ENCODE results near the gene CHML. TPM values are rescaled to one million over a fixed set of nuclear protein-coding genes. Genes with fewer than 3 reads are reported as not detected.

Gene CHML
- total and polyA plus RNA-seq, 2 experiments from 2014 or later = 19.9 to 66.8 TPM

DNA sequence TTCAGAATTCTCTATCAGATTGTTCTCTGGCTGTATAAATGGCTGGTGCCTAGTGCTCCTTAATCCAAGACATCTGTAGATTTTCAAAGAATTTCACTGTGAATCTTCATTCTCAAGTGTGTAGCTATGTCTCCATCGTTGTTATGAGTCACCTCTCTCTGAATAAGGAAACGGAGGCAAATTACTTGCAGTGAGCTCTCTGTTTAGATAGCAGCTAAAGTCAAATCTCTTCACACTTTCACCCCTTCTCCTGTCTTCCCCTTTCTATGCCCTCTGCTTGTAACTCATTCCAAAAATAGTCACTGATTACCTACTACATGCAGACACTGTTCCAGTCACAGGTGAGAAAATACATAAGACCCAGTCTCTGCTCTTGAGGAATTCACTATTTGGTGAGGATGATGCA is 39.7 kb downstream of the CHML start:
- Histone ChIP-seq H3K4me1 (ENCODE audit: insufficient read depth) (no peaks in the 10 kb centered on the region), H3K36me3 (ENCODE audit: insufficient read depth) (no peaks in the 10 kb centered on the region; the same call in 1 of the 2 replicates), H3K9me2 (ENCODE audit: insufficient read depth) (no peaks in the 10 kb centered on the region), H4K20me1 (replicated peaks; ENCODE audit: insufficient read depth) (no peaks in the 10 kb centered on the region), H3K79me2 (replicated peaks; ENCODE audit: insufficient read depth) (no peaks in the 10 kb centered on the region), H3F3A (replicated peaks; ENCODE audit: low read depth) (no peaks in the 10 kb centered on the region), H3K4me3 (no peak overlapping the region), H2AFZ (no peak overlapping the region), H3K27me3 (ENCODE audit: insufficient read depth) (no peaks in the 10 kb centered on the region), H3K27ac (ENCODE audit: low read depth) (no peak overlapping the region), H3K4me2 (no peak overlapping the region)
- no peak for DNase-seq (ENCODE audit: low spot score)
- Mint-ChIP-seq H3K4me1 (no peaks in the 10 kb centered on the region), H3K27ac (no peak overlapping the region), H3K27me3 (ENCODE audit: insufficient read depth, low read depth, poor library complexity) (peaks cover 5% of the 10 kb centered on the region), H3K36me3 (ENCODE audit: low read depth) (no peaks in the 10 kb centered on the region), H3K4me3 (no peak overlapping the region), H3K9me3 (no peaks in the 10 kb centered on the region)
- no peak for ATAC-seq
- TF ChIP-seq CREB1 (CRISPR knock-in tag; IDR thresholded peaks at IDR 0.05; ENCODE audit: low read depth) = no peak
- TF ChIP-seq, protein P1, sequence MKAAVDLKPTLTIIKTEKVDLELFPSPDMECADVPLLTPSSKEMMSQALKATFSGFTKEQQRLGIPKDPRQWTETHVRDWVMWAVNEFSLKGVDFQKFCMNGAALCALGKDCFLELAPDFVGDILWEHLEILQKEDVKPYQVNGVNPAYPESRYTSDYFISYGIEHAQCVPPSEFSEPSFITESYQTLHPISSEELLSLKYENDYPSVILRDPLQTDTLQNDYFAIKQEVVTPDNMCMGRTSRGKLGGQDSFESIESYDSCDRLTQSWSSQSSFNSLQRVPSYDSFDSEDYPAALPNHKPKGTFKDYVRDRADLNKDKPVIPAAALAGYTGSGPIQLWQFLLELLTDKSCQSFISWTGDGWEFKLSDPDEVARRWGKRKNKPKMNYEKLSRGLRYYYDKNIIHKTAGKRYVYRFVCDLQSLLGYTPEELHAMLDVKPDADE (IDR thresholded peaks at IDR 0.05) = no peak
- no peak for TF ChIP-seq EZH2 (IDR thresholded peaks at IDR 0.05; ENCODE audit: low read depth, unreplicated experiment)
- TF ChIP-seq STAT1 (IDR thresholded peaks at IDR 0.05; ENCODE audit: unreplicated experiment) = no peak
- TF ChIP-seq, protein P2, sequence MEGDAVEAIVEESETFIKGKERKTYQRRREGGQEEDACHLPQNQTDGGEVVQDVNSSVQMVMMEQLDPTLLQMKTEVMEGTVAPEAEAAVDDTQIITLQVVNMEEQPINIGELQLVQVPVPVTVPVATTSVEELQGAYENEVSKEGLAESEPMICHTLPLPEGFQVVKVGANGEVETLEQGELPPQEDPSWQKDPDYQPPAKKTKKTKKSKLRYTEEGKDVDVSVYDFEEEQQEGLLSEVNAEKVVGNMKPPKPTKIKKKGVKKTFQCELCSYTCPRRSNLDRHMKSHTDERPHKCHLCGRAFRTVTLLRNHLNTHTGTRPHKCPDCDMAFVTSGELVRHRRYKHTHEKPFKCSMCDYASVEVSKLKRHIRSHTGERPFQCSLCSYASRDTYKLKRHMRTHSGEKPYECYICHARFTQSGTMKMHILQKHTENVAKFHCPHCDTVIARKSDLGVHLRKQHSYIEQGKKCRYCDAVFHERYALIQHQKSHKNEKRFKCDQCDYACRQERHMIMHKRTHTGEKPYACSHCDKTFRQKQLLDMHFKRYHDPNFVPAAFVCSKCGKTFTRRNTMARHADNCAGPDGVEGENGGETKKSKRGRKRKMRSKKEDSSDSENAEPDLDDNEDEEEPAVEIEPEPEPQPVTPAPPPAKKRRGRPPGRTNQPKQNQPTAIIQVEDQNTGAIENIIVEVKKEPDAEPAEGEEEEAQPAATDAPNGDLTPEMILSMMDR (conservative IDR thresholded peaks at IDR 0.05; ENCODE audit: low read depth in 2 of 2) = no peak
- no peak for TF ChIP-seq EZH2phosphoT487 (IDR thresholded peaks at IDR 0.05; ENCODE audit: unreplicated experiment)

DNA sequence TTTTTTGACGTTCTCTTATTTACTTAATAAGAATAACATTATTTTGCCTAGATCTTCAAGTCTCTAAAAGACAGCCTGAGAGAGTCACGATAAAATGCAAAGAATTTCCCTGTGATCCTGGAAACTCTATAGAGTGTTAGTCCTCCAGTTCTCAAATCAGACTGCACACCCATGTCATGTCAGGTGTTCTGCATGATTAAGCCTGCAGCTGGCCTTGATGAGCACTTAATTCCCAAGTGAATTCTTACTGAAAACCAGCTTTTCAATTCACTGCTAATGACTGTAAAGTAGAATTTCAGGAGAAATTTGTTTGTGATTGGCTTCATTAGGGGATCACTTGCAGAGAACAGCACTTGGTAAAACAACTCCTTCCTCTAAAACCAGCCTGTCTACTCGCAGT is 41.9 kb downstream of the CHML start:
- Histone ChIP-seq H3K4me2 (no peak overlapping the region), H3K9me2 (ENCODE audit: insufficient read depth) (no peaks in the 10 kb centered on the region), H3F3A (replicated peaks; ENCODE audit: low read depth) (no peaks in the 10 kb centered on the region), H3K27me3 (ENCODE audit: insufficient read depth) (no peaks in the 10 kb centered on the region), H3K27ac (ENCODE audit: low read depth) (no peak overlapping the region), H3K4me1 (ENCODE audit: insufficient read depth) (no peaks in the 10 kb centered on the region), H2AFZ (no peak overlapping the region), H3K36me3 (ENCODE audit: insufficient read depth) (no peaks in the 10 kb centered on the region; the same call in 1 of the 2 replicates), H3K4me3 (no peak overlapping the region), H4K20me1 (replicated peaks; ENCODE audit: insufficient read depth) (no peaks in the 10 kb centered on the region), H3K79me2 (replicated peaks; ENCODE audit: insufficient read depth) (no peaks in the 10 kb centered on the region)
- no peak for TF ChIP-seq ZNF331 (CRISPR knock-in tag; IDR thresholded peaks at IDR 0.05; ENCODE audit: low read depth)
- ATAC-seq (no peak), DNase-seq (ENCODE audit: low spot score) (no peak)
- H3K27me3 Mint-ChIP-seq (ENCODE audit: insufficient read depth, low read depth, poor library complexity) = peaks cover 3% of the 10 kb centered on the region
- H3K36me3 Mint-ChIP-seq (ENCODE audit: low read depth) = no peaks in the 10 kb centered on the region
- no peaks in the 10 kb centered on the region for H3K9me3 Mint-ChIP-seq
- no peak overlapping the region for H3K4me3 Mint-ChIP-seq
- H3K4me1 Mint-ChIP-seq = no peaks in the 10 kb centered on the region
- no peak overlapping the region for H3K27ac Mint-ChIP-seq

DNA sequence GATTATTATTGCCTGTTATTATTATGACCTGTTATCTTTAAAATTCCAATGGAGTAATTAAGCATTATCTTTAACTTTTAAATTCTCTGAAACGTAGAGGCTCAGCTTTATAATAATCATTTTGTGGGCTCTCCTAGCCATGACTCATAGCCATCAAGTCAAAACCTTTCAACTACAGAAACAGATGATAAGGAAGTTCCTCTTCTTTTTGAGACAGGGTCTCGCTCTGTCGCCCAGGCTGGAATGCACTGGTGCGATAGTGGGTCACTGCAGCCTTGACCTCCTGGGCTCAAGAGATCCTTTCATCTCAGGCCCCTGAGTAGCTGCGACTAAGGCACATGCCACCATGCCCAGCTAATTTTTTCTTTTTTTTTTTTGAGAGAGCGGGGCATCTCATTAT is 43.5 kb downstream of the CHML start:
- H3K27ac ChIP-seq (ENCODE audit: low read depth) = no peak overlapping the region
- no peaks in the 10 kb centered on the region for H3F3A ChIP-seq (replicated peaks; ENCODE audit: low read depth)
- no peak overlapping the region for H3K4me2 ChIP-seq
- H3K36me3 ChIP-seq (ENCODE audit: insufficient read depth) = no peaks in the 10 kb centered on the region; the same call in 1 of the 2 replicates
- no peaks in the 10 kb centered on the region for H3K79me2 ChIP-seq (replicated peaks; ENCODE audit: insufficient read depth)
- no peaks in the 10 kb centered on the region for H3K36me3 Mint-ChIP-seq (ENCODE audit: low read depth)
- no peak overlapping the region for H2AFZ ChIP-seq
- H3K4me1 Mint-ChIP-seq = no peaks in the 10 kb centered on the region
- no peaks in the 10 kb centered on the region for H3K9me3 Mint-ChIP-seq
- DNase-seq (ENCODE audit: low spot score) (no peak), ATAC-seq (no peak)
- no peak overlapping the region for H3K27ac Mint-ChIP-seq
- H3K4me3 Mint-ChIP-seq = no peak overlapping the region
- H3K4me3 ChIP-seq = no peak overlapping the region
- H3K27me3 Mint-ChIP-seq (ENCODE audit: insufficient read depth, low read depth, poor library complexity) = peaks cover 1% of the 10 kb centered on the region
- H4K20me1 ChIP-seq (replicated peaks; ENCODE audit: insufficient read depth) = no peaks in the 10 kb centered on the region
- H3K4me1 ChIP-seq (ENCODE audit: insufficient read depth) = no peaks in the 10 kb centered on the region
- H3K27me3 ChIP-seq (ENCODE audit: insufficient read depth) = no peaks in the 10 kb centered on the region
- no peaks in the 10 kb centered on the region for H3K9me2 ChIP-seq (ENCODE audit: insufficient read depth)
- no peak for TF ChIP-seq EZH2 (IDR thresholded peaks at IDR 0.05; ENCODE audit: low read depth, unreplicated experiment)
- TF ChIP-seq CREB1 (CRISPR knock-in tag; IDR thresholded peaks at IDR 0.05; ENCODE audit: low read depth) = no peak
- TF ChIP-seq, protein P1 (IDR thresholded peaks at IDR 0.05) = no peak
- TF ChIP-seq, protein P3, sequence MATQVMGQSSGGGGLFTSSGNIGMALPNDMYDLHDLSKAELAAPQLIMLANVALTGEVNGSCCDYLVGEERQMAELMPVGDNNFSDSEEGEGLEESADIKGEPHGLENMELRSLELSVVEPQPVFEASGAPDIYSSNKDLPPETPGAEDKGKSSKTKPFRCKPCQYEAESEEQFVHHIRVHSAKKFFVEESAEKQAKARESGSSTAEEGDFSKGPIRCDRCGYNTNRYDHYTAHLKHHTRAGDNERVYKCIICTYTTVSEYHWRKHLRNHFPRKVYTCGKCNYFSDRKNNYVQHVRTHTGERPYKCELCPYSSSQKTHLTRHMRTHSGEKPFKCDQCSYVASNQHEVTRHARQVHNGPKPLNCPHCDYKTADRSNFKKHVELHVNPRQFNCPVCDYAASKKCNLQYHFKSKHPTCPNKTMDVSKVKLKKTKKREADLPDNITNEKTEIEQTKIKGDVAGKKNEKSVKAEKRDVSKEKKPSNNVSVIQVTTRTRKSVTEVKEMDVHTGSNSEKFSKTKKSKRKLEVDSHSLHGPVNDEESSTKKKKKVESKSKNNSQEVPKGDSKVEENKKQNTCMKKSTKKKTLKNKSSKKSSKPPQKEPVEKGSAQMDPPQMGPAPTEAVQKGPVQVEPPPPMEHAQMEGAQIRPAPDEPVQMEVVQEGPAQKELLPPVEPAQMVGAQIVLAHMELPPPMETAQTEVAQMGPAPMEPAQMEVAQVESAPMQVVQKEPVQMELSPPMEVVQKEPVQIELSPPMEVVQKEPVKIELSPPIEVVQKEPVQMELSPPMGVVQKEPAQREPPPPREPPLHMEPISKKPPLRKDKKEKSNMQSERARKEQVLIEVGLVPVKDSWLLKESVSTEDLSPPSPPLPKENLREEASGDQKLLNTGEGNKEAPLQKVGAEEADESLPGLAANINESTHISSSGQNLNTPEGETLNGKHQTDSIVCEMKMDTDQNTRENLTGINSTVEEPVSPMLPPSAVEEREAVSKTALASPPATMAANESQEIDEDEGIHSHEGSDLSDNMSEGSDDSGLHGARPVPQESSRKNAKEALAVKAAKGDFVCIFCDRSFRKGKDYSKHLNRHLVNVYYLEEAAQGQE (IDR thresholded peaks at IDR 0.05; ENCODE audit: unreplicated experiment) = no peak
- TF ChIP-seq JUNB (IDR thresholded peaks at IDR 0.05; ENCODE audit: unreplicated experiment) = no peak
- TF ChIP-seq ZNF331 (CRISPR knock-in tag; IDR thresholded peaks at IDR 0.05; ENCODE audit: low read depth) = no peak
- TF ChIP-seq NANOG (IDR thresholded peaks at IDR 0.05; ENCODE audit: borderline replicate concordance) = no peak

All from GM23338 (cell line).